GM23338 (cell line): ENCODE results near the gene EYA4. TPM values are rescaled to one million over a fixed set of nuclear protein-coding genes. Genes with fewer than 3 reads are reported as not detected.

Experiments
- ATAC-seq: fragments of 200-7000 bp; cut with Tn5 transposase; 3 replicates; pipeline ENCODE4 v1.9.1; 2020
- DNase-seq: peaks from one replicate; pipeline ENCODE4 v3.0.0-alpha.2; 2015; ENCODE audit warnings: low spot score
- H2AFZ ChIP-seq: fragments of 200-600 bp; sonication (generic); 2 replicates; pipeline ENCODE4 v1.8.0; 2016; ENCODE audit warnings: antibody characterized with exemption, mild to moderate bottlenecking, moderate library complexity
- H3F3A ChIP-seq: fragments of 200-600 bp; sonication (generic); replicated peaks from 2 replicates; pipeline ENCODE4 v1.8.0; 2017; ENCODE audit warnings: antibody characterized with exemption, mixed run types, low read depth
- H3K27ac ChIP-seq: fragments of 200-600 bp; sonication (generic); 2 replicates; pipeline ENCODE4 v1.6.1; 2016; ENCODE audit warnings: low read depth
- H3K27me3 ChIP-seq: fragments of 200-600 bp; sonication (generic); 2 replicates; pipeline ENCODE4 v1.8.0; 2016; ENCODE audit warnings: mild to moderate bottlenecking, mixed run types, moderate library complexity; ENCODE audit not compliant: insufficient read depth
- H3K36me3 ChIP-seq: fragments of 200-600 bp; sonication (generic); 2 replicates; pipeline ENCODE4 v1.8.0; 2016; ENCODE audit warnings: mild to moderate bottlenecking; ENCODE audit not compliant: insufficient read depth
- H3K4me1 ChIP-seq: fragments of 200-600 bp; sonication (generic); 2 replicates; pipeline ENCODE4 v1.8.0; 2016; ENCODE audit warnings: mild to moderate bottlenecking, moderate library complexity; ENCODE audit not compliant: insufficient read depth
- H3K4me2 ChIP-seq: fragments of 200-600 bp; sonication (generic); 2 replicates; pipeline ENCODE4 v1.7.1; 2017; ENCODE audit warnings: mixed run types
- H3K4me3 ChIP-seq: fragments of 200-600 bp; sonication (generic); 2 replicates; pipeline ENCODE4 v1.6.1; 2016; ENCODE audit warnings: mixed run types
- H3K79me2 ChIP-seq: fragments of 200-600 bp; sonication (generic); replicated peaks from 2 replicates; pipeline ENCODE4 v1.8.0; 2017; ENCODE audit warnings: mild to moderate bottlenecking; ENCODE audit not compliant: insufficient read depth
- H3K9me2 ChIP-seq: fragments of 200-600 bp; sonication (generic); 2 replicates; pipeline ENCODE4 v1.8.0; 2017; ENCODE audit not compliant: insufficient read depth
- H4K20me1 ChIP-seq: fragments of 200-600 bp; sonication (generic); replicated peaks from 2 replicates; pipeline ENCODE4 v1.8.0; 2017; ENCODE audit warnings: mild to moderate bottlenecking; ENCODE audit not compliant: insufficient read depth
- H3K27ac Mint-ChIP-seq: 2 replicates; pipeline ENCODE4 v1.8.0; 2020; ENCODE audit warnings: inconsistent platforms, mild to moderate bottlenecking, moderate library complexity, mixed read lengths
- H3K27me3 Mint-ChIP-seq: 3 replicates; pipeline ENCODE4 v1.8.0; 2022; ENCODE audit warnings: low read depth, mild to moderate bottlenecking, moderate library complexity, mixed read lengths, inconsistent platforms; ENCODE audit not compliant: insufficient read depth, poor library complexity
- H3K36me3 Mint-ChIP-seq: 3 replicates; pipeline ENCODE4 v1.8.0; 2021; ENCODE audit warnings: low read depth, mild to moderate bottlenecking, inconsistent platforms, moderate library complexity, mixed read lengths
- H3K4me1 Mint-ChIP-seq: 3 replicates; pipeline ENCODE4 v1.8.0; 2020; ENCODE audit warnings: mild to moderate bottlenecking, inconsistent platforms, mixed read lengths
- H3K4me3 Mint-ChIP-seq: 3 replicates; pipeline ENCODE4 v1.8.0; 2021; ENCODE audit warnings: moderate library complexity, mild to moderate bottlenecking, inconsistent platforms, mixed read lengths
- H3K9me3 Mint-ChIP-seq: 3 replicates; pipeline ENCODE4 v1.8.0; 2020; ENCODE audit warnings: moderate library complexity, mild to moderate bottlenecking, inconsistent platforms, mixed read lengths
- CREB1 ChIP-seq: fragments of 250-450 bp; sonication (Bioruptor Pico); IDR thresholded peaks from 2 replicates; pipeline ENCODE4 v1.5.0; 2020; ENCODE audit warnings: low read depth, mild to moderate bottlenecking, moderate library complexity
- CTCF ChIP-seq, 2 experiments: fragments of 200-600 bp in 1 of 2; sonication (generic) in 1 of 2; conservative IDR thresholded peaks; 2 replicates each; pipeline versions ENCODE4 v1.5.1 to v1.6.1; 2016 to 2017; ENCODE audit warnings: antibody characterized with exemption in 2 of 2, low read depth in 2 of 2, mild to moderate bottlenecking in 2 of 2, moderate library complexity in 1 of 2
- ETS1 ChIP-seq: IDR thresholded peaks from 2 replicates; pipeline ENCODE4 v1.6.1; 2016; ENCODE audit warnings: antibody characterized with exemption
- EZH2 ChIP-seq: fragments of 200-600 bp; sonication (generic); IDR thresholded peaks from one replicate; pipeline ENCODE4 v1.8.0; 2017; ENCODE audit warnings: antibody characterized with exemption, mild to moderate bottlenecking, low read depth; ENCODE audit not compliant: unreplicated experiment
- EZH2phosphoT487 ChIP-seq: fragments of 200-600 bp; sonication (generic); IDR thresholded peaks from one replicate; pipeline ENCODE4 v1.8.1; 2018; ENCODE audit warnings: antibody characterized with exemption; ENCODE audit not compliant: unreplicated experiment
- JUNB ChIP-seq: IDR thresholded peaks from one replicate; pipeline ENCODE4 v1.6.1; 2016; ENCODE audit warnings: antibody characterized with exemption; ENCODE audit not compliant: unreplicated experiment
- NANOG ChIP-seq: IDR thresholded peaks from 2 replicates; pipeline ENCODE4 v1.6.1; 2016; ENCODE audit warnings: antibody characterized with exemption, borderline replicate concordance
- POLR2AphosphoS5 ChIP-seq: IDR thresholded peaks from 2 replicates; pipeline ENCODE4 v1.6.1; 2016; ENCODE audit warnings: antibody characterized with exemption, low read depth
- REST ChIP-seq: IDR thresholded peaks from one replicate; pipeline ENCODE4 v1.6.1; 2018; ENCODE audit warnings: antibody characterized with exemption; ENCODE audit not compliant: unreplicated experiment
- STAT1 ChIP-seq: IDR thresholded peaks from one replicate; pipeline ENCODE4 v1.6.1; 2016; ENCODE audit warnings: antibody characterized with exemption; ENCODE audit not compliant: unreplicated experiment
- ZNF331 ChIP-seq: fragments of 250-450 bp; sonication (Bioruptor Pico); IDR thresholded peaks from 2 replicates; pipeline ENCODE4 v1.5.0; 2020; ENCODE audit warnings: low read depth, mild to moderate bottlenecking, moderate library complexity
- polyA plus RNA-seq: library from polyadenylated mRNA; unstranded; fragments of >200 nt; fragmentation: Nextera tagmentation; extraction: Ambion mirVana; gene quantifications from 2 replicates; pipeline ENCODE4 v1.2.1, GENCODE V29; 2016
- total RNA-seq: library from RNA; depleted of rRNA; stranded (reverse); fragments of >200 nt; shearing (Covaris generic); gene quantifications from 2 replicates; pipeline ENCODE4 v1.2.3, GENCODE V29; 2014

The EYA4 gene
- total and polyA plus RNA-seq, 2 experiments from 2014 or later = 0.05 to 0.21 TPM

- 0 out of 2 replicates have a peak, but pooled peaks cover 2% of the 10 kb centered on the region for H3K9me2 ChIP-seq
- no peaks in the 10 kb centered on the region for H3K27me3 Mint-ChIP-seq
- TF ChIP-seq EZH2phosphoT487 = no peak
- TF ChIP-seq REST = no peak
- TF ChIP-seq CTCF (conservative IDR thresholded peaks at IDR 0.05; ENCODE audit: low read depth in 2 of 2) = no peak
- TF ChIP-seq ZNF331 (CRISPR knock-in tag) = no peak
- TF ChIP-seq CREB1 (CRISPR knock-in tag) = no peak
- TF ChIP-seq NANOG = no peak
- TF ChIP-seq EZH2 = no peak
- TF ChIP-seq POLR2AphosphoS5 = no peak
- no peak for TF ChIP-seq STAT1
- no peak for TF ChIP-seq ETS1
- TF ChIP-seq JUNB = no peak
- no peaks in the 10 kb centered on the region for H3K4me1 ChIP-seq
- H3K4me3 Mint-ChIP-seq = no peak overlapping the region
- no peaks in the 10 kb centered on the region for H3K36me3 ChIP-seq
- H3K9me3 Mint-ChIP-seq = no peaks in the 10 kb centered on the region; the same call in 2 of the 3 replicates
- H3K27ac Mint-ChIP-seq = no peak overlapping the region
- no peak for ATAC-seq
- no peak overlapping the region for H3K27ac ChIP-seq
- no peak overlapping the region for H2AFZ ChIP-seq
- no peaks in the 10 kb centered on the region for H3K4me1 Mint-ChIP-seq
- no peaks in the 10 kb centered on the region for H3K79me2 ChIP-seq
- no peak overlapping the region for H3K4me3 ChIP-seq
- H3K4me2 ChIP-seq = no peak overlapping the region
- H3K36me3 Mint-ChIP-seq = no peaks in the 10 kb centered on the region
- H3F3A ChIP-seq = no peaks in the 10 kb centered on the region
- no peaks in the 10 kb centered on the region for H4K20me1 ChIP-seq
- H3K27me3 ChIP-seq = no peaks in the 10 kb centered on the region
- no peak for DNase-seq
Observed at GRCh38 chr6:133503336-133503729, 262.2 kb downstream of the EYA4 start.
